GM18907 (cell line): ENCODE measurements around the gene TOX2.

Experiments used
- ATAC-seq: cut with Tn5 transposase; IDR thresholded peaks from one replicate; pipeline ENCODE4 v1.9.1; 2021; ENCODE audit warnings: mild to moderate bottlenecking, moderate library complexity; ENCODE audit not compliant: unreplicated experiment

Gene TOX2

DNA sequence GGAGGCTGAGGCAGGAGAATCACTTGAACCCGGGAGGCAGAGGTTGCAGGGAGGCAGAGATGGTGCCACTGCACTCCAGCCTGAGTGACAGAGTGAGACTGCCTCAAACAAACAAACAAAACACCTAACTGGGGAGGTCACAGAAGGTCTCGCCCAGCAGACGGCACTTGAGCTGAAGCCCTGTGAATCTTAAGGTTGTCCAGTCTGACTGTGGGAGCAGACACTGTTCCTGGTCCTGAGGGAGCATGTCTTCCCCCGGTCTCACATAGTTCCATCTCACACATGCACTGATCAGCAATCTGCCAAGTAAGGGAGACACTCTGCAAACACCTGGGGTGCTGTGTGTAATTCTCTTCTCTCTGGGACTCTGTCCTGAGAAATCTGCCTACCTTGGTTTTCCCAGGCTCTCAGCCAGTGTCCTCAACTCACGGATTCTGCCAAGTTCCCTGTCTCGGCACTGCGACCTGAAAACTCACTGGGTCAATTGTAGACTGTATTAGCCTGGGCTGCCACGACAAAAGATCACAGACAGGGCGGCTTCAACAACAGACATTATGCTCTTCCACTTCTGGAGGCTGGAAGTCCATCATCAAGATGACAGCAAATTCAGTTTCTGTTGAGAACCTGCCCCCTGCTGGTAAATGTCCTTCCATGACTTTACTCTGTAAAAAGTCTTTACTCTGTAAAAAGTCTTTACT is 178.0 kb downstream of the TOX2 start:
- ATAC-seq: no peak

DNA sequence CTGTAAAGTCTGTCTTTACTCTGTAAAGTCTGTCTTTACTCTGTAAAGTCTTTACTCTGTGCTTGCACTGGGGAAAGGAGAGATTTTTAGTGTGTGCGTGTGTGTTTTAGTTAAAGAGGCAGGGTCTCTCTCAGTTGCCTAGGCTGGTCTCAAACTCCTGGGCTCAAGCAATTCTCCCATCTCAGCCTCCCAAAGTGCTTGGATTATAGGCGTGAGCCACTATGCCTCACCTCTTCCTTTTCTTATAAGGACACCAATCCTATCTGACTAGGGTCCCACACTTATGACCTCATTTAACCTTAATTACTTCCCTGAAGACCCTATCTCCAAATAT is 178.6 kb downstream of the TOX2 start:
- no peak for ATAC-seq

DNA sequence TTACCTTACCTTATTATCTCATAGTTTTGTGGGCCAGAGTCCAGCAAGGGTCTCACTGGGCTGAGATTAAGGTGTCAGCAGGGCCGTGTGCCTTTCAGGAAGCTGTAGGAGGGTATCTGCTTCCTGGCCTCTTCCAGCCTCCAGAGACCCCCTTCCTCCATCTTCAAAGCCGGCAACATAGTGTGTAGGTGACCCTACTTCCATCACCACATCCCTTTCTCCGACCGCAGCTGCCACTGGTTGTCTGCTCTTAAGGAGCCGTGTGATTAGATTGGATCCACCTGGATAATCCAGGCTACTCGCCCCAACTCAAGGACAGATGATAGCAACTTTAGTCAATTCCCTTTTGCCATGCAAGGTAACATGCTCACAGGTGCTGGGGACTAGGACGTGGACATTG is 181.2 kb downstream of the TOX2 start:
- ATAC-seq: no peak

DNA sequence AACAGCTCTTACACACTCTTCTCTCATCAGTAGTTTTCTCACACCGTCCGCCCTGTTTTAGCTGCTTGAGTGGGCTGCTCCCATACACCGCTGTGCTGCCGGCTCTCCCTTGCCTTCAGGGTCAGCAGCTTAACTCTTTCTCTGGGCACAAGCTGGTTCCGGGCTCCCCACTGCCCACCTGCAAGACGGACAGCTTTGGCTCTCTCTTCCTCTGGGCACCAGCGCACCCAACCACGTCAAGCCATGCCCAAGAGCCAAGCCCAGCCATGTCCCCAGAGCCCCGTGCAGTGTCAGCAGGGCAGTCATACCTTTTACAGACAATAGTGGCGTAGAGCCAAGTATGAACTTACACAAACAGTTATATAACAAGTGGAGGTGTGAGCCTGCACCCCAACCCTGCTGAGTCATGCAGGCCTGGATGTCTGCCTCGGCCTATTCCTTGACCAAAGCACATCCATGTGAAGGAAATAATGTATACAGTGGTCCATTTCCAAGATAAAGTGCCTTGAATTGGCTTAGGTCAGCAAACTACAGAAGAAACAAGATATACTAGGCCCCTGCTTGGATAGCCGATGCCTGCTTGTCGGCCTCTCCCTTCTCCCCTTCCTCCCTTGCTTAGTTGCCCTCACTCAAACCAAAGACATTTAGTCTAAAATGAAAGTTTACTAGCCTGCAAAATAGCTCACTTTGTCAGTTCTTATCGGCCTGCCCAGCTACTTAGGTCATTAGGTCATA is 183.0 kb downstream of the TOX2 start:
- no peak for ATAC-seq

DNA sequence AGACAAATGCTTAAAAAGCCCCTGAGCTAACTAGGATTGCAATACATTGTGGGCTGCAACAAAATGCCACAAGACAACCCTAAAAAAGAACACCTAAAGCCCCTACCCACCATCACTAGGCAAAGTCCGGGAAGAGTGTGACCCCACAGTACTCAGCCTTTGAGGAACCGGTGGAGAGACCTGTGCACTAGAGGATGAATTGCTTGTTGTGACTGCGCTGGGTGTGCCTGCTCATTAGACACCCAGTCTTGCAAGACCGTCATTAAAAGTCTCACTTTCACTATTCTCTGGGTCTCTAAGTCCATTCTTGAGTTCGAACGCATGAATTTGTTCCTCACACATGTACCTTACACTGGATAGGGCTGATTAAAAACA is 183.6 kb downstream of the TOX2 start:
- no peak for ATAC-seq

DNA sequence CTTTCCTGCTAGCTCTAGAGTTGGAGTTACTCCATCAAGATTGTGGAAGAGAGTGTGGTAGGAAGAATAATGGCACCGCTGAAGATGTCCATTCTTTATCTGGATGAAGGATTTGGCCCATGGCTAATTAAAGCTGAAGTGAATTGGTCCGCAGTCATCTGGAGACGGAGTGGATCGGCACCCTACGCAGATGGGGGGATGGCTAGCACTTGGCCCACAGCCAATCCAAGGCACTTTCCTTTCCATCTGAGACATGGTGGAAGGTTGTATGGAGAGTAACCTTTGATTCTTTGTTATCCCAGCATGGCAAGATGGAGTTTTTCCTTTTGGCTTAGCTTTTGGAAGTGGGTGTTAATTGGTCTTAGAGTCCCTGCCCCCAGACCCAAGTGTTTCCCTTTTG is 184.0 kb downstream of the TOX2 start:
- no peak for ATAC-seq

DNA sequence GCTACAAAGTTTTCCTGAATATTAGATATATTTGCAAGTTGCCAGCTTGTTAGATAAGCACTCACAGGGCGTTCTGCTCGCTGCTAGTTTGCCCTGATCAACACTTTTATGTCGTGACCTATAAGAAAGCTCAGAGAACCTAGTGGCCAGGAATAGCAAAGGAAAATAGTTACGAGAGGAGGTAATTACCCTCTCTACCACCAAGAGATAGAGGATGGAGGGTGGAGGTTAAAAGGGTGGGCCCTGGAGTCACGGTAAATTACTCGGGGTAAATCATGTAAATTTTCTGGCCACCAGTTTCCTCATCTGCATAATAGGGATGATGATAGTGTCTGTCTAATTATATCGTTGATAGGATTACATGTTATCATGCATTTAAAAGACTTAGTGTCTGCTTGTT is 185.2 kb downstream of the TOX2 start:
- ATAC-seq: no peak

DNA sequence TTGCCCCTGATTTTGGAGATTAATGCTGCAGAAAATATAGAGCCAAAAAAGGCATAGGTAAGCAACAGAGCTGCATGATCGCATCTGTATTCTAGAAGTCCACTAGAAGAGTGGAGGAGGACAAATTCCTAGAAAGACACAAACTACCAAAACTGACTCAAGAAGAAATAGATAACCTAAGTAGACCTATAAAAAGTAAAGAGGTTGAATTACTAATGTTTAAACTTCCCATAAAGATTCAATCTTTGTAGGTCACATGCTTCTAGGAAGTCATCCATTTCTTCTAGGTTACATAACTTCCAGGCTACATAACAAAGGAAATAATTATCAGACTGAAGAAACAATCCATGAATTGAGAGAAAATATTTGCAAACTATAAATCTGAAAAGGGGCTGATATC is 187.9 kb downstream of the TOX2 start:
- ATAC-seq: no peak

DNA sequence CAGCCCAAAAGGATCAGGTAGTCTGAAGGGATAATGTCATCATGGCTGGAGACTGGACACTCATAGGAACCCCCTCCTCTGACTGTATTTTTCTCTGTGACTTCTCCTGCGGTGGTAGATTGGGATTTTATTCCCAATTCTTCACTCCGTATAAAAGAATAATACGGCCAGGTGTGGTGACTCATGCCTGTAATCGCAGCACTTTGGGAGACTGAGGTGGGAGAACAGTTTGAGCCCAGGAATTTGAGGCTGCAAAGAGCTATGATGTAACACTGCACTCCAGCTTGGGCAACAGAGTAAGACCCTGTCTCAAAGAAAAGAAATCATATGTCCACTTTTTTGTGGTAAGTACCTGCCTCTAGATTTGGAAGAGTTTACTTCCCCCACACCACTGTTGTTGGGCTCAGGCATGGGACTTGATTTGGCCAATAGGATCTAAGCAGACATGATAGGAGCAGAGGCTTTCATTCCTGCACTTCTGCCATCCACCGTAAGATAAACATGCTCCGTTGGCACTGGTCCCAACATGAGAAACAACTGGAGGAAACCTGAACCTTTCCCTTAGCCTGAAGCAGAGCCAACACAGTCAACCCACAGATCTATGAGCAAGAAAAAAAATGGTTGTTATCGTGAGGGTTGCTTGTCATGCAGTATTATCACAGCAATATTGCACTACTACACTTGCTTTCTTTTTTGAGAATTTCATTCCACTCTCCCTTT is 190.3 kb downstream of the TOX2 start:
- no peak for ATAC-seq

DNA sequence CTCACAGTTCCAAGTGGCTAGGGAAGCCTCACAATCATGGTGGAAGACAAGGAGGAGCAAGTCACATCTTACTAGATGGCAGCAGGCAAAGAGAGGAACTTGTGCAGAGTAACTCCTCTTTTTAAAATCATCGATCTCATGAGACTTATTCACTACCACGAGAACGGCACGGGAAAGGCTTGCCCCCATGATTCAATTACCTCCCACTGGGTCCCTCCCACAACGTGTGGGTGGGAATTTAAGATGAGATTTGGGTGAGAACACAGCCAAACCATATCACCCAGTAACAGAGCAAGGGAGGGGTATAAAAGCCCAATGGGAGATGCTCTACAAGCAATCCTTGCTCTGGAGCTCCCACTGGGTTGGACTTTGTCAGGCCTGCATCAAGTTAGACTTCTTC is 192.0 kb downstream of the TOX2 start:
- ATAC-seq: no peak

DNA sequence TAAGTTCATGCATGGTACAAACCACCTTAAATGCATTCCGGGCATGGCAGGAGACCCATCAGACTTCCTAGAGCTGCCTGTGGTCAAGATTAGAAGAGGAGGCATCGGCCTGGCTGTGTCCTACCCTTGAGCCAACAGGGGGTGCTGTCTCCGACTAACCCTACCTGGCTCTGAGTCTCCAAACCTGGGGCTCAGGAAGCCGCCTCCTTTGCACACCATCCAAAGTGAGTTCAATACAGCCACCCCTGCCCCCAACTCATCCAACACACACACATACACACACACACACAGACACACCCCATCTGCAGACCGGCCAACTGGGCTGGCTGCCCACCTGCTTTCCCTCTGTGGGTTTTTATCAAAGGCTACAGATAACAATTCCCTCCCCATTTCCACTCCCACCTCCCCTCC is 195.3 kb downstream of the TOX2 start:
- ATAC-seq: no peak

DNA sequence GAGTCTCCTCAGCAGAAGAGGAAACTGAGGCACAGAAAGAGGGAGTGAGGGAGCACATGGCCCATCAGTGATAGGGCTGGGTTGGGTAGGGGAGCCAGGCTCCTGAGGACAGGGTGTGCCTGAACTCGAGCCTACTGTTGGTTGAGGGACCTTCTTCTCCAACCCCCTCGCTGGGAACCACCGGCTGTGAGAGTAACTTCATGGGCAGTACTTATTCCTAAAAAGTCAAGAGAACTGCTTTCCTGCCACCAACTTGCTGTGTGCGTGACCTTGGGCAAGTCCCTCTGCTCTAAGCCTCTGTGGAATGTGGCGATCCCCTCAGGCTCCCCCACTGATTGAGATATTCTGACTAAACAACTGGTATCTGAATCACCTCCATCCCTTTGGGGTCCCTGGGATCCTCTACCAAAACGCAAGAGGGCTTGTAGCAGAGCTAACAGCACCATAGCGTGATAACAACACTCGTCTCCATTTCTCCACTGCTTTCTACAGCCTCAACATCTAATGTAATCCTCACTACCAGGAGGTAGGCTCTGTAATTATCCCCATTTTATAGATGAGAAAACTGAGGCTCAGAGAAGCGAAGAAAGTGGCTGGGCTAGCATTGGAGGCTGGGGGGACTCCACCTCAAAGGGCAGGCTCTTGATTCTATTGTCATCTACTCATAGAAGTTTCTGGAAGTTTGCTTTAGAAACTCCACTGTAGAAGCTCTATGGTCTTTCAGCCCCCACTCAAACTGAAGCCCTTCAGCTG is 196.3 kb downstream of the TOX2 start:
- ATAC-seq: no peak

DNA sequence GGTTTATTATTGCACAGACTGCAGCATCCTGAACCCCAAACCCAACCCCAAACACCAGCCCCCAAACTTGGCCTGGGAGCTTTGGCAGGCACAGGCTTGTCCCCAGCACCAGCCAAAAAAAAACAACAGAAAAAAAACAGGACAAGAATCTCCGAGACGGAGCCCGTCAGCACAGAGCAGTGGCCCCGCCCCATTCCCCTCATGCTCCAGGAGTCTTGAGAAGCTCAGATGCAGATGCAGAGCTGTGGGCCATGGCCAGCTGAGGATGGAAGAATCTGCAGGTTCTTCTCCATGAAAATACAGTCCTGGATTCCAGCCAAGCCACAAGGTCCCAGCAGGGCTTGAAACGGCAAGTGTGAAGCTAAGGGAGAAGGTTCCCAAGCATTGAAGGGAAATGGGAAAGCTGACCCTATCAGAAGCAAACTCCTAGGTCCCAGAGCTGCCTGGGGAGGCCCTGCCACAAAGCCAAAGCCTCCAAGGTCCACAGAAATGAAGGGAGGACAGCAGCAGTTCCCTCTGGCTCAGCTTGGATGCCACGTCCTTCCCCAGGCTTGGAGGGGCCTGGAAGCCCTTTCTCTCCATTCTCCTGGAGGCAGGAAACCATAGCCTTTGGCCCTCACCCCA is 197.2 kb downstream of the TOX2 start:
- ATAC-seq: no peak

DNA sequence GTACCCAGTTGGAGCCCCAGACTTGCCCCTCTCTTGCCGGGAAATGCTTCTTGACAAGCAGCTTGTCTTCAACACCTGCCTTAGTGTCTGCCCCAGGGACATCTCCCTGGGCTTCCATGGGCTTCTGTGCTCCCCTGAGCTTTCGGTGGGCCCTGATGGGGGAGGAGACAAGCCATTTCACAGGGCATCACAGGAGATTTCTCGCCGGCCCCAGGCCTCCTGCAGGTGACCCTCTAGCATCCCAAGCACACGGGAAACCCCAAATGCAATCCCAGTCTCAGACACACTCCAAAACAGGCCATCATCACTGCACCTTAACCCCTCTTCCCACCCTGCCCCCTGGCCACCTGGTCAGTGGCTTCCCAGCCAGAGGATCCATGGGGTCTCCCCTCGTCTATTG is 197.8 kb downstream of the TOX2 start:
- ATAC-seq: no peak

DNA sequence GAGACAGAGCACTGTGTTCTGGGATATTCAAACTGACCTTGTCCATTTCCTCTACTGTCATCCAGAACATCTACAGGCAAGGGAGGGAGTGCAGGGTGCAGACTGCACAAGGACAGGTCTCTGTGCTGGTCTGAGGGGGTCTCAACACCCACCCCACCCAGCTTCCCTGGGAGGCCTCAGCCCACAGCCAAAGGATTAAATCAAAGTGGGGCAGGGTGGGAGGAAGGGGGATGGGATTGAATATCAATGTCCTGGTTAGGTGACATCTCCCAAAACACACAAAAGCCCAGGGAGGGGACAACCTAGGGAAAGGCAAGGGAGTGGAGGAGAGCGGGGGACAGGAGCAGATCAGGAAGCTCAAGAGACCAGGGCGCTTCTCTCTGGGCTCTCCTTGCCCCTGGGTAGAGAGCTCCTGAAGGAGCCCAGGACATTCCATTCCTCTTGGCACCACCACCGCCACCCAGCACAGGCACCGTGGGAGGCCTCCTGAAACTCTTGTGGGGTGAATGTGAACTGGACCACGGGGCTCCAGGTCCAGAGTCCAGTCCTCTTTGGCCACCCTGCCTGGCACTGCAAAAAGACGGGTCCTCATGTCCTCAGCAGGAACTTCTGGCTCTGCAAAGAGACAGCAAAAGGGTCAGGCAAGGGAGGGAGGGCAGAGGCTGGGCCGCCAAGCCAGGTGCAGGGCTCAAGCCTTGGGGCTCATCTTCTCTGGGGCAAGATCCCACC is 198.4 kb downstream of the TOX2 start:
- ATAC-seq: no peak

DNA sequence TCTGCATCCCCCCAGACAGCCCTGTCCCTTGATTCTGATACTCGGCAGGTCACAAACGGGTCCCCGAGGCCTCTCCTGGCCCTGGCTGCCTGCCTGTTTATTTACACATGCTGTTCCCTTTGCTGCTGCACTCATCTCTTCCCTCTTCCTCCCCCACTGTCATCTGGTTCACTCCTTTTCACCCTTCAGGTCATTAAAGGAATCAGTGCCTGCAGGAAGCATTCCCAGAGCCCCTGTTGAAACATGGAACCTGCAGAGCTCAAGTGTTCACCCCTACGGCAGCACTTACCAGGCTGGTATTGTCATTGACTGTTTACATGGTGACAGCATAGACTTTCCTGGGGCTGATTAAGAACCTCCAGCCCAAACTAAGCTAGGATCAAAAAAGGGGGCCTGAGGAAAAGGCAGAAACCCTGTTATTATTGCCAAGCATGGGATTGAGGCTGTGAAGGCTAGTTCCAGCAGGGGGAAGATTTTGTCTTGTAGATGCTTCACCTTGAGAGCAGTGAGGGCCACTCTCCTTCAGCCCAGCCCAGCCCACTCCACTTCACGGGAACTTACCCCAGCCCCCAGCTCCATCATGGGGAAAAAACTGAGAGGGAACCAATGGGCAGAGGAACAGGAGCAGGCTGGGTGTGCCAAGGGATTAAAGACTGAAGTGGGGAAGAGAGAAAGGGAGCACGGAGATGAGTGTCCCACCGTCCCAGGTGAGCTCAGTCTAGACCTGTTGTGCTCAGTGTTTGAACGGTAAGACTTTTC is 199.1 kb downstream of the TOX2 start:
- ATAC-seq: no peak

DNA sequence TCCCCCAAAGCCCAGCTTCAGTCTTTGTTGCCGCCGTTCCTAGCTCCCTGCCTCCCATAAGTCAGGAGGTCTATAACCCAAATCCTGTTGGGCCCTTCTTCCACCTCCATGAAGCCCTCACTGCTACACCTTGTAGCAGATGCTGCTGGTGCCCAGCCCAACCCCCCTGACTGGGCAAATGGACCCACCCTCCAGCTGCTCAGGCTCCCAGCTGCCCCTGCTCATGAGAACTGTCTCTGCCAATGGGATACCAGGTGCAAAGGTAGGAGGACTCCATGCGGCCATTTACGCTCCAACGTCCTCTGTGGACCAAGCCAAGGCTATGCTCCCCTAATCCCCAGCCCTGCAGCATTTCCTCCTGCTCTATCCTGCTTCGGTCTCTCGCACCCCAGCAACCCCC is 200.5 kb downstream of the TOX2 start:
- no peak for ATAC-seq

DNA sequence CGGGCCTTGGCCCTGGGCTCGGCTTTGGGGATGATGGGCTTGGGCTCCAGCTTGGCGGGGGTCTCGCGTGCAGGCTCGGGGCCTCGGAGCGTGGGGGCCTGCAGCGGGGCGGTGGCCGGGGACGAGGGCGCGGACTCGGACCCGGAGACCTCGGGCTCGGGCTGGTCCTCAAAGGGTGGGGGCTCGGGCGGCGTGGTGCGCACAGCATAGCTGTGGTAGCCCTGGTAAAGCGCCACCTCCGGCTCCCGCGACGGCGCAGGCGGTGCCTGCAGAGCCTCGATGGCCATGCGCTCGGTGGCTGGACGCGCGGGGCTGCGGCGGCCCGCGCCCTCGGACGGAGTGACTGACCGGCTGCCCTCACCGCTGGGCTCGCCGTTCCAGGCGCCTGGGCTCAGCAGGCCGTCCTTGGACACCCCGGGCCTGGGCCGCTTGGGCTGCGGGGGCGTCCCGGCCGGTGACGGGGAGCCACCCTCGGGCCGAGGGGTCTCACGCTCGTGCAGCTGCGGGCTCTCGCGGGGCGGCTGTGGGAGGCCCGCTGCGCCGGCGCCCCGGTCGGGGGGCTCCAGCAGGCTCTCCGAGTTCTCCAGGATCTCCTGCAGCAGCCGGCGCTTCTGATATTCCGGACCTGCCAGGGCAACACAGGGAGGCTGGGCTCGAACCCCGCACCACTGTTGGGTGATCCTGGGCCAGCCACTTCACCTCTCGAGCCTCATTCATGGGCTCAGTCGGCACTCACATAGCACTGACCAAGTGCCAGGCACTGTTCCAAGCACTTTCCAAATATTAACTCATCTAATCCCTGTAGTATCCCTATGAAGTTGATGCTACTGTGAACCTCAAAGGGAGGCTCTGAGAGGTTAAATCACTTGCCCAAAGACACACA is 201.4 kb downstream of the TOX2 start:
- ATAC-seq: no peak
